HCT116 (cell line): ENCODE data around the gene DOCK2.

ENCODE experiments used
- ATF3 ChIP-seq: IDR thresholded peaks from 2 replicates; pipeline ENCODE4 v1.6.1; 2012
- EGR1 ChIP-seq: IDR thresholded peaks from 2 replicates; pipeline ENCODE4 v1.6.1; 2012; ENCODE audit warnings: low read depth
- ELF1 ChIP-seq: IDR thresholded peaks from 2 replicates; pipeline ENCODE4 v1.6.1; 2012; ENCODE audit warnings: low read depth, borderline replicate concordance
- EZH2 ChIP-seq: fragments of 200-600 bp; sonication (generic); IDR thresholded peaks from 2 replicates; pipeline ENCODE4 v1.6.1; 2017; ENCODE audit warnings: antibody characterized with exemption, mixed run types
- POLR2A ChIP-seq: IDR thresholded peaks from 2 replicates; pipeline ENCODE4 v1.7.0; 2011; ENCODE audit warnings: borderline replicate concordance; ENCODE audit not compliant: insufficient read depth, insufficient read length; ENCODE audit errors: extremely low read depth
- POLR2AphosphoS5 ChIP-seq: IDR thresholded peaks from 2 replicates; pipeline ENCODE4 v1.6.1; 2011; ENCODE audit warnings: mild to moderate bottlenecking, low read depth, low read length, moderate library complexity
- REST ChIP-seq: IDR thresholded peaks from 2 replicates; pipeline ENCODE4 v1.6.1; 2012; ENCODE audit warnings: low read depth
- SP1 ChIP-seq: IDR thresholded peaks from 2 replicates; pipeline ENCODE4 v1.6.1; 2012; ENCODE audit warnings: low read depth
- SRF ChIP-seq: IDR thresholded peaks from 2 replicates; pipeline ENCODE4 v1.6.1; 2012; ENCODE audit warnings: low read depth
- TCF7L2 ChIP-seq: IDR thresholded peaks from 2 replicates; pipeline ENCODE4 v1.7.0; 2011; ENCODE audit warnings: borderline replicate concordance, inconsistent platforms; ENCODE audit not compliant: insufficient read depth, insufficient read length; ENCODE audit errors: extremely low read depth
- YY1 ChIP-seq: IDR thresholded peaks from 2 replicates; pipeline ENCODE4 v1.6.1; 2011; ENCODE audit warnings: low read length, low read depth, moderate library complexity, mild to moderate bottlenecking; ENCODE audit not compliant: insufficient replicate concordance; ENCODE audit errors: extremely low read depth
- TF ChIP-seq, protein P1 (sequence below), 3 experiments: fragments of 200-600 bp in 1 of 3; sonication (generic) in 1 of 3; IDR thresholded peaks in 2 of 3; conservative IDR thresholded peaks in 1 of 3; 2 replicates each; pipeline ENCODE4 v1.5.1; 2012 to 2017; ENCODE audit warnings: low read depth in 2 of 3, low read length in 2 of 3, antibody characterized with exemption in 1 of 3, borderline replicate concordance in 1 of 3, control low read depth in 1 of 3, mild to moderate bottlenecking in 1 of 3, mixed read lengths in 1 of 3, mixed run types in 1 of 3, moderate library complexity in 1 of 3; ENCODE audit not compliant: insufficient read depth in 1 of 3
- TF ChIP-seq, protein P2 (sequence below): IDR thresholded peaks from 2 replicates; pipeline ENCODE4 v1.6.1; 2012

- TF ChIP-seq EZH2, result no peak
- TF ChIP-seq POLR2A, result no peak
- TF ChIP-seq SRF, result no peak
- no peak for TF ChIP-seq YY1
- no peak for TF ChIP-seq REST
- TF ChIP-seq, protein P1, sequence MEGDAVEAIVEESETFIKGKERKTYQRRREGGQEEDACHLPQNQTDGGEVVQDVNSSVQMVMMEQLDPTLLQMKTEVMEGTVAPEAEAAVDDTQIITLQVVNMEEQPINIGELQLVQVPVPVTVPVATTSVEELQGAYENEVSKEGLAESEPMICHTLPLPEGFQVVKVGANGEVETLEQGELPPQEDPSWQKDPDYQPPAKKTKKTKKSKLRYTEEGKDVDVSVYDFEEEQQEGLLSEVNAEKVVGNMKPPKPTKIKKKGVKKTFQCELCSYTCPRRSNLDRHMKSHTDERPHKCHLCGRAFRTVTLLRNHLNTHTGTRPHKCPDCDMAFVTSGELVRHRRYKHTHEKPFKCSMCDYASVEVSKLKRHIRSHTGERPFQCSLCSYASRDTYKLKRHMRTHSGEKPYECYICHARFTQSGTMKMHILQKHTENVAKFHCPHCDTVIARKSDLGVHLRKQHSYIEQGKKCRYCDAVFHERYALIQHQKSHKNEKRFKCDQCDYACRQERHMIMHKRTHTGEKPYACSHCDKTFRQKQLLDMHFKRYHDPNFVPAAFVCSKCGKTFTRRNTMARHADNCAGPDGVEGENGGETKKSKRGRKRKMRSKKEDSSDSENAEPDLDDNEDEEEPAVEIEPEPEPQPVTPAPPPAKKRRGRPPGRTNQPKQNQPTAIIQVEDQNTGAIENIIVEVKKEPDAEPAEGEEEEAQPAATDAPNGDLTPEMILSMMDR (IDR thresholded peaks at IDR 0.05 in 2 of 3, conservative IDR thresholded peaks at IDR 0.05 in 1 of 3; ENCODE audit: borderline replicate concordance in 1 of 3, insufficient read depth in 1 of 3, low read depth in 2 of 3, low read length in 2 of 3), result no peak
- no peak for TF ChIP-seq POLR2AphosphoS5
- TF ChIP-seq ELF1, result no peak
- TF ChIP-seq, protein P2, sequence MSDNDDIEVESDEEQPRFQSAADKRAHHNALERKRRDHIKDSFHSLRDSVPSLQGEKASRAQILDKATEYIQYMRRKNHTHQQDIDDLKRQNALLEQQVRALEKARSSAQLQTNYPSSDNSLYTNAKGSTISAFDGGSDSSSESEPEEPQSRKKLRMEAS, result no peak
- no peak for TF ChIP-seq SP1
- no peak for TF ChIP-seq TCF7L2
- no peak for TF ChIP-seq ATF3
- TF ChIP-seq EGR1, result no peak
Observed at GRCh38 chr5:170075696-170076095, 438.6 kb downstream of the DOCK2 start.
